CD4-positive, alpha-beta T cell (primary cell): ENCODE data around the gene STEAP1. TPM values are rescaled to one million over a fixed set of nuclear protein-coding genes. Genes with fewer than 3 reads are reported as not detected.

Source experiments
- ATAC-seq: fragments of 200-7000 bp; cut with Tn5 transposase; one replicate; pipeline ENCODE4 v1.10.0; 2022; ENCODE audit warnings: mild to moderate bottlenecking; ENCODE audit not compliant: poor library complexity
- CTCF ChIA-PET: fragments of 350-600 bp; sonication (Branson Sonifier 250); formaldehyde crosslinking; loops from one replicate; lab custom pipeline; 2021; ENCODE audit warnings: antibody characterized with exemption, inconsistent platforms; lab: Charles Lee
- POLR2A ChIA-PET: fragments of 350-600 bp; sonication (Branson Sonifier 250); formaldehyde crosslinking; loops from one replicate; lab custom pipeline; 2021; ENCODE audit warnings: antibody characterized with exemption, inconsistent platforms; lab: Charles Lee
- DNase-seq, 14 experiments: peaks; one replicate each; pipeline ENCODE4 v3.0.0-alpha.2; 2013 to 2020; ENCODE audit warnings: mixed read lengths in 2 of 14
- H3K27ac ChIP-seq, 2 donors: one replicate each; pipeline versions ENCODE4 v1.5.1 to v1.7.0; 2013; ENCODE audit warnings: low read length in 2 of 2, low read depth in 1 of 2, mild to moderate bottlenecking in 1 of 2
- H3K27me3 ChIP-seq, 2 experiments: 1 replicate in 1 of 2; 2 replicates in 1 of 2; pipeline versions ENCODE4 v1.6.1 to v1.7.0; 2013; ENCODE audit warnings: low read length in 2 of 2, control low read depth in 1 of 2, mild to moderate bottlenecking in 1 of 2, moderate library complexity in 1 of 2; ENCODE audit not compliant: insufficient read depth in 2 of 2, control insufficient read depth in 1 of 2
- H3K36me3 ChIP-seq: one replicate; pipeline ENCODE4 v1.6.1; 2013; ENCODE audit warnings: low read length, control low read depth; ENCODE audit not compliant: insufficient read depth
- H3K4me1 ChIP-seq: one replicate; pipeline ENCODE4 v1.6.1; 2013; ENCODE audit warnings: low read length, control low read depth; ENCODE audit not compliant: insufficient read depth
- H3K4me3 ChIP-seq: one replicate; pipeline ENCODE4 v1.5.1; 2013; ENCODE audit warnings: mild to moderate bottlenecking, low read length, moderate library complexity
- H3K9me3 ChIP-seq, 2 experiments: 1 replicate in 1 of 2; 2 replicates in 1 of 2; pipeline versions ENCODE4 v1.6.1 to v1.7.0; 2013; ENCODE audit warnings: low read length in 2 of 2, mild to moderate bottlenecking in 2 of 2, control low read depth in 1 of 2, moderate library complexity in 1 of 2; ENCODE audit not compliant: control insufficient read depth in 1 of 2, insufficient read depth in 1 of 2
- H3K27ac Mint-ChIP-seq: one replicate; pipeline ENCODE4 v1.8.0; 2020; ENCODE audit warnings: mixed read lengths
- H3K27me3 Mint-ChIP-seq: one replicate; pipeline ENCODE4 v1.8.0; 2021; ENCODE audit warnings: mixed read lengths
- H3K36me3 Mint-ChIP-seq: one replicate; pipeline ENCODE4 v1.8.0; 2021; ENCODE audit warnings: low read depth, mixed read lengths
- H3K4me1 Mint-ChIP-seq: one replicate; pipeline ENCODE4 v1.8.0; 2021; ENCODE audit warnings: low read depth, mixed read lengths
- H3K4me3 Mint-ChIP-seq: one replicate; pipeline ENCODE4 v1.8.0; 2020; ENCODE audit warnings: mild to moderate bottlenecking, mixed read lengths
- H3K9me3 Mint-ChIP-seq: one replicate; pipeline ENCODE4 v1.8.0; 2020; ENCODE audit warnings: mixed read lengths
- CTCF ChIP-seq: fragments of 200-600 bp; IDR thresholded peaks from one replicate; pipeline ENCODE4 v1.8.0; 2022; ENCODE audit warnings: antibody characterized with exemption, mild to moderate bottlenecking
- intact Hi-C, 2 experiments: fragments of 100-400 bp; cut with DNase I in 1 of 2; cut with micrococcal nuclease in 1 of 2; formaldehyde crosslinking; loops; one replicate each; pipeline versions ENCODE4 v1.15.1 to v1.9.0; 2023 to 2025; cut with DNase I, micrococcal nuclease
- total RNA-seq, 174 experiments: library from RNA in 2 of 174; stranded (reverse) in 2 of 174; gene quantifications; one replicate each; pipeline ENCODE4 v1.2.3 and lab custom pipeline; 2021 to 2026

Gene STEAP1
- total RNA-seq, 2 experiments from 2014 or later = not detected

GRCh38 chr7:90213521-90213920 lies 59.3 kb downstream of the STEAP1 start:
- Mint-ChIP-seq H3K9me3 (no peaks in the 10 kb centered on the region), H3K4me1 (peaks cover 5% of the 10 kb centered on the region), H3K27me3 (peaks cover 26% of the 10 kb centered on the region), H3K4me3 (no peak overlapping the region), H3K27ac (no peak overlapping the region), H3K36me3 (no peaks in the 10 kb centered on the region)
- H3K4me1 ChIP-seq = peaks cover 3% of the 10 kb centered on the region
- ATAC-seq = no peak
- H3K27me3 ChIP-seq = peaks cover 31 to 42% of the 10 kb centered on the region in 2 experiments
- no peak overlapping the region for H3K27ac ChIP-seq
- H3K36me3 ChIP-seq = no peaks in the 10 kb centered on the region
- DNase-seq = no peak
- ChIA-PET CTCF (no interaction called here), POLR2A (no interaction called here)
- H3K4me3 ChIP-seq = no peak overlapping the region
- H3K9me3 ChIP-seq = no peaks in the 10 kb centered on the region
- intact Hi-C loops = no loop called here
- TF ChIP-seq CTCF = no peak

Other genes starting within 250 kb of the STEAP1 start
- gene STEAP2, start 57.3 kb downstream of the STEAP1 start, total RNA-seq = not detected
- gene CFAP69, start 90.7 kb downstream of the STEAP1 start, total RNA-seq = not detected
- gene FAM237B, start 166.8 kb downstream of the STEAP1 start, total RNA-seq = not detected
- gene GTPBP10, start 192.2 kb downstream of the STEAP1 start, total RNA-seq = 10 to 100 TPM; 11.8 to 13.7 TPM
- gene CLDN12, start 249.0 kb downstream of the STEAP1 start, total RNA-seq = 1 to 10 TPM; 1.1 to 1.4 TPM